ENCODE measurements around the gene ALG3. TPM values are rescaled to one million over a fixed set of nuclear protein-coding genes. Genes with fewer than 3 reads are reported as not detected.

Gene ALG3
- total RNA-seq, 1 experiment from 2014 or later: 62.2 TPM

GRCh38 chr3:184249412-184250166, 827 bp upstream of the ALG3 start, which contains the start of gene EEF1AKMT4:
EEF1AKMT4 (plus strand) TSS chr3:184249672; CDS start chr3:184249695, 23 bp downstream.
- Histone ChIP-seq H3K79me1 (ENCODE audit: insufficient read depth, low read depth, low read length, poor library complexity, severe bottlenecking) (no peaks in the 10 kb centered on the region), H3K18ac (ENCODE audit: insufficient read length, low read depth, low read length) (peak within 1 kb of the TSS; percentile 37), H3K4ac (ENCODE audit: low read depth, low read length) (no peak within 1 kb of the TSS), H2BK20ac (ENCODE audit: low read depth, low read length, poor library complexity, severe bottlenecking) (no peak within 1 kb of the TSS), H3T11ph (ENCODE audit: low read length) (no peak within 1 kb of the TSS), H3K23me2 (ENCODE audit: insufficient read length, low read depth, low read length, poor library complexity, severe bottlenecking) (peaks cover 5% of the 10 kb centered on the region), H3K14ac (ENCODE audit: insufficient read depth, low read length) (peak within 1 kb of the TSS; percentile 27; the same call in 1 of the 2 replicates), H3K9ac (ENCODE audit: extremely low read depth, insufficient read length, low read length) (peak within 1 kb of the TSS; percentile 88), H3K4me1 (ENCODE audit: insufficient read depth, low read length) (no peaks in the 10 kb centered on the region), H2BK15ac (ENCODE audit: low read depth, low read length) (no peak within 1 kb of the TSS), H2AFZ (ENCODE audit: low read length) (peak within 1 kb of the TSS; percentile 33), H4K5ac (ENCODE audit: insufficient read length, low read depth, low read length) (peak within 1 kb of the TSS; percentile 50), H4K8ac (replicated peaks; ENCODE audit: insufficient read length, low read depth, low read length) (peak within 1 kb of the TSS; percentile 22), H3K23ac (ENCODE audit: insufficient read length, low read depth, low read length) (no peak within 1 kb of the TSS), H2BK5ac (ENCODE audit: insufficient read length, low read length) (peak within 1 kb of the TSS; percentile 20), H3K4me2 (ENCODE audit: insufficient read depth, insufficient read length, low read length) (peak within 1 kb of the TSS; percentile 91), H2AK5ac (ENCODE audit: insufficient read length, low read length) (no peak within 1 kb of the TSS), H3K27ac (ENCODE audit: insufficient read length, low read depth, low read length) (peak within 1 kb of the TSS; percentile 66), H4K91ac (ENCODE audit: insufficient read length, low read depth, low read length) (no peak within 1 kb of the TSS), H2BK120ac (ENCODE audit: low read depth, low read length, poor library complexity, severe bottlenecking) (no peak within 1 kb of the TSS), H3K56ac (ENCODE audit: insufficient read length, low read depth, low read length) (no peak within 1 kb of the TSS), H3K79me2 (ENCODE audit: insufficient read depth, low read length) (no peaks in the 10 kb centered on the region), H3K27me3 (ENCODE audit: insufficient read depth, low read length) (no peaks in the 10 kb centered on the region), H3K9me3 (ENCODE audit: control insufficient read depth, low read depth, low read length) (no peaks in the 10 kb centered on the region), H2BK12ac (ENCODE audit: insufficient read length, low read depth, low read length) (no peak within 1 kb of the TSS), H4K20me1 (ENCODE audit: control insufficient read depth, insufficient read depth, insufficient read length) (no peaks in the 10 kb centered on the region)
- no peaks in the 10 kb centered on the region; a peak in 1 of 5 replicates for H3K9me3 Mint-ChIP-seq
- peaks cover 6 to 16% (median 12%) of the 10 kb centered on the region in 3 experiments; a peak in 6 of 7 replicates for H3K36me3 Mint-ChIP-seq (ENCODE audit: insufficient read depth in 1 of 3, low read depth in 3 of 3)
- peak; percentile 100 for DNase-seq
- H3K27ac Mint-ChIP-seq: peak within 1 kb of the TSS; percentile 98 to 100 (median 100)
- WGBS (ENCODE audit: extremely low coverage, insufficient read length, low lambda C conversion rate): no CpG with 5 or more reads among the region's 54 CpGs
- peaks cover 2 to 6% of the 10 kb centered on the region in 2 experiments; a peak in 2 of 4 replicates for H3K4me1 Mint-ChIP-seq
- peak within 1 kb of the TSS; percentile 82 to 92 for H3K4me3 Mint-ChIP-seq
- peak; percentile 67 for TF ChIP-seq CTCF (conservative IDR thresholded peaks at IDR 0.05)
- no peaks in the 10 kb centered on the region for H3K27me3 Mint-ChIP-seq (ENCODE audit: low read depth)
